AG04449 (cell line): ENCODE measurements around the gene PRKD1.

Source experiments
- CTCF ChIA-PET: fragments of 350-600 bp; formaldehyde crosslinking; extraction: SDS; loops from one replicate; lab custom pipeline; 2021; ENCODE audit warnings: antibody characterized with exemption; lab: Yijun Ruan, JAX
- POLR2A ChIA-PET: fragments of 400-600, 350-600 bp; formaldehyde crosslinking; extraction: SDS; loops from one replicate; lab custom pipeline; 2020; ENCODE audit warnings: antibody characterized with exemption, inconsistent platforms; lab: Yijun Ruan, JAX
- DNase-seq: peaks from one replicate; pipeline ENCODE4 v3.0.0-alpha.2; 2010; ENCODE audit warnings: low read depth, low spot score
- H3K4me3 ChIP-seq: 2 replicates; pipeline ENCODE4 v1.5.1; 2011; ENCODE audit warnings: low read depth, mild to moderate bottlenecking, control low read depth, low read length
- CTCF ChIP-seq: IDR thresholded peaks from one replicate; pipeline ENCODE4 v1.5.1; 2011; ENCODE audit warnings: mild to moderate bottlenecking, moderate library complexity, low read length, control low read depth, inconsistent platforms; ENCODE audit not compliant: insufficient read depth; ENCODE audit errors: missing control alignments

Gene PRKD1

DNA sequence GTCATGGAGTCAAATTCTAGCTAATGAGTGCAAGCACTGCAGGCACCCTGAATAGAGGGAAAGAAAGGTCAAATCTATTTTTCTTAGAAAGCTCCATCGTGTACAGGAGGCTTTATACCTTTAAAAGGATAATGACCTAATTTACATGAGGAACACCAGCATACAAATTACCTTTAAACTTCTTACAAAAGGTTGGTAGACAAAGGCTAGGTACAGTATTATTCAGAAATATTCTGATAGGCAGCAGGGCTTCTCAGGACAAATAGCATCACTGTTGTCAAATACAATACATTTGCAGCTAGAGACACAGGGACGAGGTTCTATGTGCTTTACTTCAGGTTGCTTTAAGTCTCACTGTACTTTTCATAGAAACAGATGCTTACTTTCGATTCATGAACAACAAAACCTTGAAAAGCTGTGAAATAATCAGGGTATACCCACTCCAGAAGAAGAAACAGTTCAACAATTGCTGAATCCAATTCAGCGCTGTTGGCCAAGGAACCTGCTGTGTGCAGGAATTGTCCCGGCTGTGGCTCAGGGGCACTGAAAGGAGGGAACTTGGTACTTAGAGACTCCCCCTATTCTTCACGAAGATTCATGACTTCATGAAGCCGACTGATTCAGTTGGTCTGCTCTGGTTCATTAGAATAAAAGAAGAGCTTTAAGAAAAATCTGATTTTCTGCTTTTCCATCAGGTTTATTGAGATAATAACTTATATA lies 252.9 kb downstream of the PRKD1 start:
- POLR2A ChIA-PET = interaction anchor here (0.6 kb wide), 1 partner anchor 1548 kb away, joined by 6 read pairs; no protein-coding TSS in a partner anchor
- CTCF ChIA-PET = no interaction called here
- no peak for TF ChIP-seq CTCF
- no peak for DNase-seq
- no peak overlapping the region for H3K4me3 ChIP-seq

- CTCF ChIA-PET = interaction anchor here (1.1 kb wide), 1 partner anchor 13 kb away, joined by 3 read pairs; no protein-coding TSS in a partner anchor
- no peak overlapping the region for H3K4me3 ChIP-seq
- TF ChIP-seq CTCF = no peak
- DNase-seq = no peak
- POLR2A ChIA-PET = no interaction called here
These were observed 254.8 kb downstream of the PRKD1 start for GRCh38 chr14:29672831-29673230.

GRCh38 chr14:29671034-29671433 lies 256.6 kb downstream of the PRKD1 start:
- no peak overlapping the region for H3K4me3 ChIP-seq
- peak; percentile 55 for DNase-seq
- no peak for TF ChIP-seq CTCF
- ChIA-PET POLR2A (interaction anchor here (0.9 kb wide), 1 partner anchor 523 kb away, joined by 3 read pairs; no protein-coding TSS in a partner anchor), CTCF (interaction anchor here (0.7 kb wide), 1 partner anchor 16 kb away, joined by 3 read pairs; no protein-coding TSS in a partner anchor)

GRCh38 chr14:29668201-29668600 lies 259.4 kb downstream of the PRKD1 start:
- CTCF ChIA-PET = no interaction called here
- no peak for DNase-seq
- no peak overlapping the region for H3K4me3 ChIP-seq
- POLR2A ChIA-PET = no interaction called here
- TF ChIP-seq CTCF = no peak

DNA sequence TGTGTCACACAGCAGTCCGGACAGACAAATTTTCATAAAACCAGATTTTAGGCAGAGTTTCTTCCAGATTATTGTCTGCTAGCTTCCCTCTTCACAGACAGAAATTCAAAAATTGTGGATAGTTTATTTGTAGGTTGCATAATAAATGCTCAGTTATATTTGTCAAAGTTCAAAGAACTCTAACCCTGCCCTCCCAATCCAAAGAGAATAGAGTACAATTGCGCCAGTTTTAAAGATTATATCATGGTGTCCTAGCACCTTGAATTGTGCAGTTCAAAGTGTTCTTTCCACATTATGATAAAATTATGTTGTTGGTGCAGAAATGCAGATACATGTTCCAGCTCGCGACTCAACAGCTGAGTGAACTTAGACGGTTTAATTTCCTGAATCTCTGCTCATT lies 263.1 kb downstream of the PRKD1 start:
- ChIA-PET CTCF (no interaction called here), POLR2A (no interaction called here)
- no peak for DNase-seq
- TF ChIP-seq CTCF = no peak
- H3K4me3 ChIP-seq = no peak overlapping the region

DNA sequence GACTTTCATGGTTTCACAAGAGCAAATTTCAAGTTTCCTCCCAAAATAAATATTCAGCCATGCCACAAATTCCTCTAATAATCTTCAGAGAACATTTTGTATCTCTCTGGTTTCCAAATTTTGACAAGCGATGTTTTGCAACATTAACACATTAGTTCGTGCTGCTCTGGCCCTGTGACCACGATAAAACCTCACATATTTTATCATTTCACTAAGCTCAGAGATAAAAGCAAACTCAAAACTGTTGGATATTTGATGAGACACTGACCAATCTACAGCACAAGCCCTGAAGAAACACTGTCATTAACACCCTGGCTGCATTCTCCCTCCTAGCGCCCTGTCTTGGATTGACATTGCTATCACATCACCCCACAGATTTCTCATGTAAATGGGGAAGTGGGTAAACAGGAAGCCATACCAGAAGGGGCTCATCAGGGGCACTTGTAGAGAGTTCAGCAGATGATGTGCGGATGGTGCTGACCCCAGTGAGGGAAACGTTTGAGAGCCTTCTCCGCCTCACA lies 264.3 kb downstream of the PRKD1 start:
- H3K4me3 ChIP-seq = no peak overlapping the region
- no peak for DNase-seq
- POLR2A ChIA-PET = no interaction called here
- CTCF ChIA-PET = no interaction called here
- no peak for TF ChIP-seq CTCF
